Measurements from ENCODE around the gene DOK5.

DOK5 gene

GRCh38 chr20:54698373-54698772 lies 223.0 kb downstream of the DOK5 start:
- Histone ChIP-seq H3K79me2 (ENCODE audit: insufficient read depth, low read length) (no peaks in the 10 kb centered on the region), H3K27me3 (ENCODE audit: low read length) (no peaks in the 10 kb centered on the region), H3K4me2 (ENCODE audit: low read depth, low read length, poor library complexity, severe bottlenecking) (no peak overlapping the region), H3K4me3 (ENCODE audit: insufficient read depth, low read length, poor library complexity, severe bottlenecking) (no peak overlapping the region), H3F3A (ENCODE audit: insufficient read depth) (no peaks in the 10 kb centered on the region), H2AFZ (ENCODE audit: low read depth, low read length, severe bottlenecking) (no peak overlapping the region), H3K9me2 (replicated peaks; ENCODE audit: insufficient read depth, low read length) (no peaks in the 10 kb centered on the region), H3K9ac (ENCODE audit: low read length) (no peak overlapping the region), H3K27ac (ENCODE audit: low read depth, low read length) (no peak overlapping the region), H3K9me3 (ENCODE audit: insufficient read depth, low read length) (no peaks in the 10 kb centered on the region), H3K36me3 (ENCODE audit: low read length) (no peaks in the 10 kb centered on the region), H4K20me1 (ENCODE audit: low read depth, low read length) (no peaks in the 10 kb centered on the region)
- TF ChIP-seq CTCF (IDR thresholded peaks at IDR 0.05; ENCODE audit: insufficient read depth, low read length, poor library complexity, severe bottlenecking) (no peak), EZH2phosphoT487 (conservative IDR thresholded peaks at IDR 0.05; ENCODE audit: low read length) (no peak)

Data from SU-DHL-6 (cell line).